Type B pancreatic cell (in vitro differentiated cells): ENCODE results near the gene CFAP74. TPM values are rescaled to one million over a fixed set of nuclear protein-coding genes. Genes with fewer than 3 reads are reported as not detected.

Experiments
- DNase-seq: peaks from one replicate; pipeline ENCODE4 v3.0.0; 2021; ENCODE audit warnings: mixed read lengths; ENCODE audit not compliant: unreplicated experiment; ENCODE audit errors: extremely low spot score
- H3K27ac Mint-ChIP-seq: 2 replicates; pipeline ENCODE4 v1.8.0; 2021; ENCODE audit warnings: mild to moderate bottlenecking, mixed read lengths
- H3K27me3 Mint-ChIP-seq: 2 replicates; pipeline ENCODE4 v1.8.0; 2021; ENCODE audit warnings: mixed read lengths
- H3K36me3 Mint-ChIP-seq: 2 replicates; pipeline ENCODE4 v1.8.0; 2021; ENCODE audit warnings: mixed read lengths
- H3K4me1 Mint-ChIP-seq: one replicate; pipeline ENCODE4 v1.8.0; 2021; ENCODE audit warnings: mixed read lengths; ENCODE audit not compliant: unreplicated experiment
- H3K4me3 Mint-ChIP-seq: 2 replicates; pipeline ENCODE4 v1.8.0; 2021; ENCODE audit warnings: mild to moderate bottlenecking, mixed read lengths
- H3K9me3 Mint-ChIP-seq: 2 replicates; pipeline ENCODE4 v1.8.0; 2021; ENCODE audit warnings: mixed read lengths
- total RNA-seq: library from RNA; stranded (reverse); gene quantifications from 2 replicates; pipeline ENCODE4 v1.2.1, GENCODE V29; 2021; ENCODE audit warnings: low replicate concordance
- TF ChIP-seq, protein P1 (sequence below): fragments of 200-600 bp; sonication (generic); conservative IDR thresholded peaks from 2 replicates; pipeline ENCODE4 v1.5.0; 2021; ENCODE audit warnings: antibody characterized with exemption, mild to moderate bottlenecking

The CFAP74 gene
- total RNA-seq, 1 donor from 2014 or later = 1.5 TPM

DNA sequence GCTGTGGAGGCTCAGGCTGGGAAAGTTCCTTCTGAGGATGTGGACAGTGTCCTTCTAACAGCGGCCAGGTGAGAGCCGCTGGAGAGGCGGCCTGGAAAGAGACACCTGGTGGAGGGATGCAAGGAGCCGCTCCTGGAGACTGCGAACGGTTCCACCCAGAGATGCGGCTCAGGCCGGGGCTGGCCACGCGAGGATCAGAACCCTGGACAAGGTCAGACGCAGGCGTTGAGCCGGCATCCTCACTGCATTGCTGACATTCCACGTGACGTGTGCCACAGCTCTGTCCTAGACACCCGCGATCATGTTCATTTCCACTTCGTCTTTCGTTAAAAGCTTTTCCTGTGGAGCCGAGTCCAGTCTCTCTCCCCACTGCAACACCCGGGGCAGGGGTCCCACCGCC lies 28.8 kb downstream of the CFAP74 start:
- Mint-ChIP-seq H3K27ac (no peak overlapping the region), H3K4me3 (no peak overlapping the region), H3K9me3 (no peaks in the 10 kb centered on the region), H3K27me3 (peaks cover 19% of the 10 kb centered on the region), H3K4me1 (no peaks in the 10 kb centered on the region), H3K36me3 (no peaks in the 10 kb centered on the region)
- DNase-seq = no peak
- TF ChIP-seq, protein P1, sequence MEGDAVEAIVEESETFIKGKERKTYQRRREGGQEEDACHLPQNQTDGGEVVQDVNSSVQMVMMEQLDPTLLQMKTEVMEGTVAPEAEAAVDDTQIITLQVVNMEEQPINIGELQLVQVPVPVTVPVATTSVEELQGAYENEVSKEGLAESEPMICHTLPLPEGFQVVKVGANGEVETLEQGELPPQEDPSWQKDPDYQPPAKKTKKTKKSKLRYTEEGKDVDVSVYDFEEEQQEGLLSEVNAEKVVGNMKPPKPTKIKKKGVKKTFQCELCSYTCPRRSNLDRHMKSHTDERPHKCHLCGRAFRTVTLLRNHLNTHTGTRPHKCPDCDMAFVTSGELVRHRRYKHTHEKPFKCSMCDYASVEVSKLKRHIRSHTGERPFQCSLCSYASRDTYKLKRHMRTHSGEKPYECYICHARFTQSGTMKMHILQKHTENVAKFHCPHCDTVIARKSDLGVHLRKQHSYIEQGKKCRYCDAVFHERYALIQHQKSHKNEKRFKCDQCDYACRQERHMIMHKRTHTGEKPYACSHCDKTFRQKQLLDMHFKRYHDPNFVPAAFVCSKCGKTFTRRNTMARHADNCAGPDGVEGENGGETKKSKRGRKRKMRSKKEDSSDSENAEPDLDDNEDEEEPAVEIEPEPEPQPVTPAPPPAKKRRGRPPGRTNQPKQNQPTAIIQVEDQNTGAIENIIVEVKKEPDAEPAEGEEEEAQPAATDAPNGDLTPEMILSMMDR = no peak

DNA sequence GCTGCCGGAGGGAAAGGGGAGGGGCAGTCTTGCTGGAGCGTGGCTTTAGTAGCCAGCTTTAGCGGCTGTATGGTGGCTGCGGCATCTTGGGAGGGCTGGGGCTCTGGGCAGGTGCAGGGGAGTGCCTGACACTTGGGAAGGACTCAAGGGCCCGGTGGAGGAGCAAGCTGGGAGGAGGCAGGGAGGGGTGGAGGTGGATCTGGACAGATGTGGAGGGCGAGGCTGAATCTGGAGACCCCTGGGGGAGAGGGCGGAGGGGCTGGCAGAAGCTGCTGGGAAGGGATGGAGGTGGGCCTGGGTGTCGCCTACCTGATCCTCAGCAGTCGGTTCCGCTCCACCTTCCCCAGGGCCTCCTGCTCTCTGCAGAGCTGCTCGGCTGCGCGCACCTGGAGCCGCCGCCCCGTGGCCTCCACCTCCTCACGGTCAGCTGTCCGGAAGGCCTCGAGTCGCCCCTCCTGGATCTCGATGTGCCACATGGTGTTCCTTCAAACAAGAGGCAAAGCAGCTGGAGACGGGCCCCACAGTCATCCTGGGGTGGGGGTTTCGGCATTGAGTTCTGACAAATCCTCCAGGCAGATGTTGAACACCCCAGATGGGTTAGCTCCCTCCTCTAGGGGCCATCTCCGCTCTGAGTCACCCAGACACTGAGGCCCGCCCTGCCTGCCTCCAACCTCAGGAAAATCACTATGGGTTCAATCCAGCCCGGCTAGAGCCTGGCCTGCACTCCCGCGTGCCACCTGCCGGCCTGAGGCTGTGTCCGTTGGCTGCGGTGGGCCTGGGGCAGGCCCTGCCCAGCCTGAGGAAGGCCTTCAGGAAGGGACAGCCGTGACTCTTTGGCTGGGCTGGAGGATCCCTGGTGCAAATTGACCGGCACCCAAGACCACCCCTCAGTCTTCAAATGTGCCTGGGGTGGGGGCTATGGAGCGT lies 29.6 kb downstream of the CFAP74 start:
- Mint-ChIP-seq H3K9me3 (no peaks in the 10 kb centered on the region), H3K27me3 (peaks cover 19% of the 10 kb centered on the region), H3K36me3 (no peaks in the 10 kb centered on the region), H3K4me3 (no peak overlapping the region), H3K4me1 (no peaks in the 10 kb centered on the region), H3K27ac (no peak overlapping the region)
- TF ChIP-seq, protein P1 = no peak
- DNase-seq = no peak

DNA sequence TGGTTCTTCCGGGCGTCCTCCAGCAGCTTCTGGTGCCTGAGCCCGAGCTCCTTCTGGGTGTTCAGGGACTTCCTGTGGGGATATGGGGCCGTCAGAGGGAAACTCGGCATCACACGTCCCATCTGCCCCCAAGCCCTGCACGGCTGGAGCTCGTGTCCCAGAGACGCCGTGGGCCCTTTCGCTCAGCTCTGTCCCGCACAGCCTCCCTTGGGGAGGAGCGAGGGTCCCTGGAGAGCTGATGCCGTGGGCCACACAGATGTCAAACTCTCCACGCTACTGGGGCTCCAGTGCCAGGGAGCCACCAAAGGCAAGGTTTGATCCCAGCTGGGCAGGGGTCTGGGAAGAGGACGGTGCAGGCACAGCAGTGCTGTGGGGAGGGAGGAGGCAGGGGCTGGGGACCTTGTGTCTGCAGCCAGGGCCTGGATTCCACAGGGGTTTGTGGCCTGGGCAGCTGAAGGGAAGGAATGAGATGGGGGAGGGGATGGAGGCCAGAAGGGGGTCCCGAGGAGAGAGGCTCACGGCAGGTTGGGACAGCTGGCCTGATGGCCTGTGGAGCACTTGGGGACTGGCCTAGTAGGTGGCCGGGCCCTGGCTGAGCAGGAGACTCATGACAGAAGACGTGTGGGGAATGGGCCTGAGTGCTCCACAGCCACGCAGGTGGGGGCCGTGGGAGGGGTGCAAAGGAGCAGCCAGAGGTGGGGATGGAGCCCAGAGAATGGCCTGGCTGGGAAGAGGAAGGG lies 30.4 kb downstream of the CFAP74 start:
- Mint-ChIP-seq H3K9me3 (no peaks in the 10 kb centered on the region), H3K27me3 (peaks cover 19% of the 10 kb centered on the region), H3K4me1 (no peaks in the 10 kb centered on the region), H3K27ac (no peak overlapping the region), H3K36me3 (no peaks in the 10 kb centered on the region), H3K4me3 (no peak overlapping the region)
- no peak for DNase-seq
- TF ChIP-seq, protein P1 = no peak

DNA sequence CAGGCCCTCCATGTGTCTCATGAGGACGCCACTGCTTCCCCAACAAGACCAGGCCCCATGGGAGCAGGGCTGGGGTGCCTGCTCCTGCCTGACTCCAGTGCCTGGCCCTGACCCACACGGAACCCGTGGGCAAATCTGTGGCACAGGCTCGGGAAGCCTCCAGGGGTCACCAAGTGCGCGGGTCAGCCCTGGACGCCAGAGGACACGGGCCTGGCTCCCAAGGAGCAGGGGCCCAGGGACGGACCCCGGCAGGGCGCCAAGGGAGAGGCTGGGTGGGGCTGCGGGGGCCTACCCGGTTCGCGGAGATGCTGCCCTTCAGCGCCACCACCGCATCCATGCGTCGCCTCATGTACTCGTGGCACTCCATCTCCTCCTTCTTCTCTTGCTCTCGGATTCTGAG lies 31.9 kb downstream of the CFAP74 start:
- peaks cover 13% of the 10 kb centered on the region for H3K27me3 Mint-ChIP-seq
- no peak overlapping the region for H3K4me3 Mint-ChIP-seq
- H3K36me3 Mint-ChIP-seq = no peaks in the 10 kb centered on the region
- TF ChIP-seq, protein P1 = no peak
- no peak overlapping the region for H3K27ac Mint-ChIP-seq
- DNase-seq = no peak
- H3K4me1 Mint-ChIP-seq = no peaks in the 10 kb centered on the region
- H3K9me3 Mint-ChIP-seq = no peaks in the 10 kb centered on the region

DNA sequence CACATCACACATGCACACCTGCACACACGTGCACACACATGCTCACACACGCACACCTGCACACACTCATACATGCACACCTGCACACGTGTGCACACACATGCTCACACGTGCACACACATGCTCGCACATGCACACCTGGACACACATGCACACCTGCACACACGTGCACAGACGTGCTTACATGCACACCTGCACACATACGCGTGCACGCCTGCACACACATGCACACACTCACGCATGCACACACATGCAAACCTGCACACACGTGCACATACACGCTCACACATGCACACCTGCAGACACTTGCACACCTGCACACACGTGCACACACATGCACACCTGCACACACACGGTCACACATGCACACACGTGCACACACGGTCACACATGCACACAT lies 32.6 kb downstream of the CFAP74 start:
- no peak for DNase-seq
- H3K27me3 Mint-ChIP-seq = peaks cover 13% of the 10 kb centered on the region
- H3K36me3 Mint-ChIP-seq = no peaks in the 10 kb centered on the region
- no peak overlapping the region for H3K27ac Mint-ChIP-seq
- no peaks in the 10 kb centered on the region for H3K9me3 Mint-ChIP-seq
- TF ChIP-seq, protein P1 = no peak
- H3K4me1 Mint-ChIP-seq = no peaks in the 10 kb centered on the region
- H3K4me3 Mint-ChIP-seq = no peak overlapping the region
